Measurements from ENCODE around the gene COX4I1.

GRCh38 chr16:85753976-85754375 lies 45.5 kb upstream of the COX4I1 start:
- TF ChIP-seq JUND (IDR thresholded peaks at IDR 0.05) (no peak), EZH2 (IDR thresholded peaks at IDR 0.05) (no peak)

All from HCT116 (cell line).